GM23338 (cell line): ENCODE results near the gene SLC4A7. TPM values are rescaled to one million over a fixed set of nuclear protein-coding genes. Genes with fewer than 3 reads are reported as not detected.

Experiments
- ATAC-seq: fragments of 200-7000 bp; cut with Tn5 transposase; 3 replicates; pipeline ENCODE4 v1.9.1; 2020
- DNase-seq: peaks from one replicate; pipeline ENCODE4 v3.0.0-alpha.2; 2015; ENCODE audit warnings: low spot score
- H2AFZ ChIP-seq: fragments of 200-600 bp; sonication (generic); 2 replicates; pipeline ENCODE4 v1.8.0; 2016; ENCODE audit warnings: antibody characterized with exemption, mild to moderate bottlenecking, moderate library complexity
- H3F3A ChIP-seq: fragments of 200-600 bp; sonication (generic); replicated peaks from 2 replicates; pipeline ENCODE4 v1.8.0; 2017; ENCODE audit warnings: antibody characterized with exemption, mixed run types, low read depth
- H3K27ac ChIP-seq: fragments of 200-600 bp; sonication (generic); 2 replicates; pipeline ENCODE4 v1.6.1; 2016; ENCODE audit warnings: low read depth
- H3K27me3 ChIP-seq: fragments of 200-600 bp; sonication (generic); 2 replicates; pipeline ENCODE4 v1.8.0; 2016; ENCODE audit warnings: mild to moderate bottlenecking, mixed run types, moderate library complexity; ENCODE audit not compliant: insufficient read depth
- H3K36me3 ChIP-seq: fragments of 200-600 bp; sonication (generic); 2 replicates; pipeline ENCODE4 v1.8.0; 2016; ENCODE audit warnings: mild to moderate bottlenecking; ENCODE audit not compliant: insufficient read depth
- H3K4me1 ChIP-seq: fragments of 200-600 bp; sonication (generic); 2 replicates; pipeline ENCODE4 v1.8.0; 2016; ENCODE audit warnings: mild to moderate bottlenecking, moderate library complexity; ENCODE audit not compliant: insufficient read depth
- H3K4me2 ChIP-seq: fragments of 200-600 bp; sonication (generic); 2 replicates; pipeline ENCODE4 v1.7.1; 2017; ENCODE audit warnings: mixed run types
- H3K4me3 ChIP-seq: fragments of 200-600 bp; sonication (generic); 2 replicates; pipeline ENCODE4 v1.6.1; 2016; ENCODE audit warnings: mixed run types
- H3K79me2 ChIP-seq: fragments of 200-600 bp; sonication (generic); replicated peaks from 2 replicates; pipeline ENCODE4 v1.8.0; 2017; ENCODE audit warnings: mild to moderate bottlenecking; ENCODE audit not compliant: insufficient read depth
- H3K9me2 ChIP-seq: fragments of 200-600 bp; sonication (generic); 2 replicates; pipeline ENCODE4 v1.8.0; 2017; ENCODE audit not compliant: insufficient read depth
- H4K20me1 ChIP-seq: fragments of 200-600 bp; sonication (generic); replicated peaks from 2 replicates; pipeline ENCODE4 v1.8.0; 2017; ENCODE audit warnings: mild to moderate bottlenecking; ENCODE audit not compliant: insufficient read depth
- H3K27ac Mint-ChIP-seq: 2 replicates; pipeline ENCODE4 v1.8.0; 2020; ENCODE audit warnings: inconsistent platforms, mild to moderate bottlenecking, moderate library complexity, mixed read lengths
- H3K27me3 Mint-ChIP-seq: 3 replicates; pipeline ENCODE4 v1.8.0; 2022; ENCODE audit warnings: low read depth, mild to moderate bottlenecking, moderate library complexity, mixed read lengths, inconsistent platforms; ENCODE audit not compliant: insufficient read depth, poor library complexity
- H3K36me3 Mint-ChIP-seq: 3 replicates; pipeline ENCODE4 v1.8.0; 2021; ENCODE audit warnings: low read depth, mild to moderate bottlenecking, inconsistent platforms, moderate library complexity, mixed read lengths
- H3K4me1 Mint-ChIP-seq: 3 replicates; pipeline ENCODE4 v1.8.0; 2020; ENCODE audit warnings: mild to moderate bottlenecking, inconsistent platforms, mixed read lengths
- H3K4me3 Mint-ChIP-seq: 3 replicates; pipeline ENCODE4 v1.8.0; 2021; ENCODE audit warnings: moderate library complexity, mild to moderate bottlenecking, inconsistent platforms, mixed read lengths
- H3K9me3 Mint-ChIP-seq: 3 replicates; pipeline ENCODE4 v1.8.0; 2020; ENCODE audit warnings: moderate library complexity, mild to moderate bottlenecking, inconsistent platforms, mixed read lengths
- CREB1 ChIP-seq: fragments of 250-450 bp; sonication (Bioruptor Pico); IDR thresholded peaks from 2 replicates; pipeline ENCODE4 v1.5.0; 2020; ENCODE audit warnings: low read depth, mild to moderate bottlenecking, moderate library complexity
- CTCF ChIP-seq, 2 experiments: fragments of 200-600 bp in 1 of 2; sonication (generic) in 1 of 2; conservative IDR thresholded peaks; 2 replicates each; pipeline versions ENCODE4 v1.5.1 to v1.6.1; 2016 to 2017; ENCODE audit warnings: antibody characterized with exemption in 2 of 2, low read depth in 2 of 2, mild to moderate bottlenecking in 2 of 2, moderate library complexity in 1 of 2
- ETS1 ChIP-seq: IDR thresholded peaks from 2 replicates; pipeline ENCODE4 v1.6.1; 2016; ENCODE audit warnings: antibody characterized with exemption
- EZH2 ChIP-seq: fragments of 200-600 bp; sonication (generic); IDR thresholded peaks from one replicate; pipeline ENCODE4 v1.8.0; 2017; ENCODE audit warnings: antibody characterized with exemption, mild to moderate bottlenecking, low read depth; ENCODE audit not compliant: unreplicated experiment
- EZH2phosphoT487 ChIP-seq: fragments of 200-600 bp; sonication (generic); IDR thresholded peaks from one replicate; pipeline ENCODE4 v1.8.1; 2018; ENCODE audit warnings: antibody characterized with exemption; ENCODE audit not compliant: unreplicated experiment
- JUNB ChIP-seq: IDR thresholded peaks from one replicate; pipeline ENCODE4 v1.6.1; 2016; ENCODE audit warnings: antibody characterized with exemption; ENCODE audit not compliant: unreplicated experiment
- NANOG ChIP-seq: IDR thresholded peaks from 2 replicates; pipeline ENCODE4 v1.6.1; 2016; ENCODE audit warnings: antibody characterized with exemption, borderline replicate concordance
- POLR2AphosphoS5 ChIP-seq: IDR thresholded peaks from 2 replicates; pipeline ENCODE4 v1.6.1; 2016; ENCODE audit warnings: antibody characterized with exemption, low read depth
- REST ChIP-seq: IDR thresholded peaks from one replicate; pipeline ENCODE4 v1.6.1; 2018; ENCODE audit warnings: antibody characterized with exemption; ENCODE audit not compliant: unreplicated experiment
- STAT1 ChIP-seq: IDR thresholded peaks from one replicate; pipeline ENCODE4 v1.6.1; 2016; ENCODE audit warnings: antibody characterized with exemption; ENCODE audit not compliant: unreplicated experiment
- ZNF114 ChIP-seq: fragments of 250-450 bp; sonication (Bioruptor Pico); IDR thresholded peaks from 2 replicates; pipeline ENCODE4 v1.5.0; 2020; ENCODE audit warnings: mild to moderate bottlenecking, moderate library complexity
- ZNF331 ChIP-seq: fragments of 250-450 bp; sonication (Bioruptor Pico); IDR thresholded peaks from 2 replicates; pipeline ENCODE4 v1.5.0; 2020; ENCODE audit warnings: low read depth, mild to moderate bottlenecking, moderate library complexity
- ZNF462 ChIP-seq: fragments of 250-450 bp; sonication (Bioruptor Pico); IDR thresholded peaks from 2 replicates; pipeline ENCODE4 v1.5.0; 2020; ENCODE audit warnings: mild to moderate bottlenecking, moderate library complexity
- polyA plus RNA-seq: library from polyadenylated mRNA; unstranded; fragments of >200 nt; fragmentation: Nextera tagmentation; extraction: Ambion mirVana; gene quantifications from 2 replicates; pipeline ENCODE4 v1.2.1, GENCODE V29; 2016
- total RNA-seq: library from RNA; depleted of rRNA; stranded (reverse); fragments of >200 nt; shearing (Covaris generic); gene quantifications from 2 replicates; pipeline ENCODE4 v1.2.3, GENCODE V29; 2014

Gene SLC4A7
- total and polyA plus RNA-seq, 2 experiments from 2014 or later, result 44.4 to 101 TPM

GRCh38 chr3:27387625-27388024 lies 96.6 kb downstream of the SLC4A7 start:
- TF ChIP-seq ETS1, result no peak
- TF ChIP-seq REST, result no peak
- TF ChIP-seq NANOG, result no peak
- TF ChIP-seq STAT1, result no peak
- TF ChIP-seq CREB1 (CRISPR knock-in tag), result no peak
- no peak for TF ChIP-seq EZH2phosphoT487
- TF ChIP-seq ZNF331 (CRISPR knock-in tag), result no peak
- no peak for TF ChIP-seq JUNB
- TF ChIP-seq POLR2AphosphoS5, result no peak
- no peak for TF ChIP-seq CTCF (conservative IDR thresholded peaks at IDR 0.05; ENCODE audit: low read depth in 2 of 2)
- no peak for TF ChIP-seq ZNF462 (CRISPR knock-in tag)
- TF ChIP-seq ZNF114 (CRISPR knock-in tag), result no peak
- no peak for TF ChIP-seq EZH2
- H3K4me1 Mint-ChIP-seq, result peaks cover 8% of the 10 kb centered on the region; the same call in 2 of the 3 replicates
- Histone ChIP-seq H3F3A (no peaks in the 10 kb centered on the region), H3K9me2 (no peaks in the 10 kb centered on the region), H3K4me2 (no peak overlapping the region), H3K4me1 (no peaks in the 10 kb centered on the region), H3K79me2 (no peaks in the 10 kb centered on the region), H3K4me3 (no peak overlapping the region), H3K27me3 (no peaks in the 10 kb centered on the region), H4K20me1 (no peaks in the 10 kb centered on the region; the same call in 1 of the 2 replicates), H3K27ac (no peak overlapping the region), H3K36me3 (peaks cover 36% of the 10 kb centered on the region; the same call in 1 of the 2 replicates), H2AFZ (no peak overlapping the region)
- peak overlapping the region; percentile 78; the same call in 1 of the 2 replicates for H3K27ac Mint-ChIP-seq
- DNase-seq (peak; percentile 55), ATAC-seq (peak; percentile 71)
- H3K9me3 Mint-ChIP-seq, result no peaks in the 10 kb centered on the region
- peaks cover 60% of the 10 kb centered on the region for H3K36me3 Mint-ChIP-seq
- H3K4me3 Mint-ChIP-seq, result no peak overlapping the region
- H3K27me3 Mint-ChIP-seq, result peaks cover 6% of the 10 kb centered on the region
